WERI-Rb-1 (cell line): ENCODE results near the gene UBXN1.

Source experiments
- DNase-seq: peaks from one replicate; pipeline ENCODE4 v3.0.0-alpha.2; 2020
- H3K27ac ChIP-seq: fragments of 250-450 bp; sonication (Bioruptor Pico); 2 replicates; pipeline ENCODE4 v1.5.1; 2020; ENCODE audit warnings: mild to moderate bottlenecking, moderate library complexity
- H3K27me3 ChIP-seq: fragments of 250-450 bp; sonication (Bioruptor Pico); 2 replicates; pipeline ENCODE4 v1.5.1; 2021; ENCODE audit warnings: mild to moderate bottlenecking, low read depth, moderate library complexity; ENCODE audit not compliant: insufficient read depth, severe bottlenecking
- H3K36me3 ChIP-seq: fragments of 250-450 bp; sonication (Bioruptor Pico); 2 replicates; pipeline ENCODE4 v1.5.1; 2020; ENCODE audit warnings: mild to moderate bottlenecking, moderate library complexity
- H3K4me3 ChIP-seq: 2 replicates; pipeline ENCODE4 v1.5.1; 2011; ENCODE audit warnings: low read depth, mild to moderate bottlenecking, control low read depth, low read length
- H3K9me3 ChIP-seq: fragments of 250-450 bp; sonication (Bioruptor Pico); 2 replicates; pipeline ENCODE4 v1.5.1; 2021; ENCODE audit warnings: mild to moderate bottlenecking, moderate library complexity; ENCODE audit not compliant: severe bottlenecking
- TF ChIP-seq, protein P1 (sequence below): IDR thresholded peaks from 2 replicates; pipeline ENCODE4 v1.5.1; 2011; ENCODE audit warnings: low read depth, mild to moderate bottlenecking, control low read depth, inconsistent platforms, low read length

UBXN1 gene

GRCh38 chr11:62673196-62673525, 5.7 kb downstream of the UBXN1 start:
- H3K9me3 ChIP-seq: no peaks in the 10 kb centered on the region
- H3K27me3 ChIP-seq: no peaks in the 10 kb centered on the region
- TF ChIP-seq, protein P1, sequence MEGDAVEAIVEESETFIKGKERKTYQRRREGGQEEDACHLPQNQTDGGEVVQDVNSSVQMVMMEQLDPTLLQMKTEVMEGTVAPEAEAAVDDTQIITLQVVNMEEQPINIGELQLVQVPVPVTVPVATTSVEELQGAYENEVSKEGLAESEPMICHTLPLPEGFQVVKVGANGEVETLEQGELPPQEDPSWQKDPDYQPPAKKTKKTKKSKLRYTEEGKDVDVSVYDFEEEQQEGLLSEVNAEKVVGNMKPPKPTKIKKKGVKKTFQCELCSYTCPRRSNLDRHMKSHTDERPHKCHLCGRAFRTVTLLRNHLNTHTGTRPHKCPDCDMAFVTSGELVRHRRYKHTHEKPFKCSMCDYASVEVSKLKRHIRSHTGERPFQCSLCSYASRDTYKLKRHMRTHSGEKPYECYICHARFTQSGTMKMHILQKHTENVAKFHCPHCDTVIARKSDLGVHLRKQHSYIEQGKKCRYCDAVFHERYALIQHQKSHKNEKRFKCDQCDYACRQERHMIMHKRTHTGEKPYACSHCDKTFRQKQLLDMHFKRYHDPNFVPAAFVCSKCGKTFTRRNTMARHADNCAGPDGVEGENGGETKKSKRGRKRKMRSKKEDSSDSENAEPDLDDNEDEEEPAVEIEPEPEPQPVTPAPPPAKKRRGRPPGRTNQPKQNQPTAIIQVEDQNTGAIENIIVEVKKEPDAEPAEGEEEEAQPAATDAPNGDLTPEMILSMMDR: no peak
- DNase-seq: no peak
- no peak overlapping the region for H3K4me3 ChIP-seq
- peaks cover 58% of the 10 kb centered on the region for H3K36me3 ChIP-seq
- H3K27ac ChIP-seq: peak overlapping the region; percentile 38

DNA sequence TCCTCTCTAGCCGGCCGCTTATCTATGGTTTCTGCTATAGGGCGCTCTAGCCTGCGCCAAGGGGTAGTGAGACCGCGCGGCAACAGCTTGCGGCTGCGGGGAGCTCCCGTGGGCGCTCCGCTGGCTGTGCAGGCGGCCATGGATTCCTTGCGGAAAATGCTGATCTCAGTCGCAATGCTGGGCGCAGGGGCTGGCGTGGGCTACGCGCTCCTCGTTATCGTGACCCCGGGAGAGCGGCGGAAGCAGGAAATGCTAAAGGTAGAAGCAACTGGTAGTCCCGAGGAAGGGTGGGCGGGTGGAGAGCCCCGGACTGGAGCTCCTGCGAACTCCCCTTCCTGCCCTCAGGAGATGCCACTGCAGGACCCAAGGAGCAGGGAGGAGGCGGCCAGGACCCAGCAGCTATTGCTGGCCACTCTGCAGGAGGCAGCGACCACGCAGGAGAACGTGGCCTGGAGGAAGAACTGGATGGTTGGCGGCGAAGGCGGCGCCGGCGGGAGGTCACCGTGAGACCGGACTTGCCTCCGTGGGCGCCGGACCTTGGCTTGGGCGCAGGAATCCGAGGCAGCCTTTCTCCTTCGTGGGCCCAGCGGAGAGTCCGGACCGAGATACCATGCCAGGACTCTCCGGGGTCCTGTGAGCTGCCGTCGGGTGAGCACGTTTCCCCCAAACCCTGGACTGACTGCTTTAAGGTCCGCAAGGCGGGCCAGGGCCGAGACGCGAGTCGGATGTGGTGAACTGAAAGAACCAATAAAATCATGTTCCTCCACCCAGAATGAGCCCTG, 7.1 kb downstream of the UBXN1 start, which contains the start of the genes LBHD1 and UQCC3:
Gene LBHD1 (minus strand): TSS at position 660 of the 782 bp plus-strand sequence. CDS start 2,236 bp downstream, outside the sequence.
Gene UQCC3 (plus strand): TSS at position 66 of the 782 bp plus-strand sequence. CDS start 73 bp downstream, at position 139.
- TF ChIP-seq, protein P1: no peak
- H3K4me3 ChIP-seq: peak within 1 kb of the TSS; percentile 93
- H3K36me3 ChIP-seq: peaks cover 58% of the 10 kb centered on the region
- DNase-seq: peak; percentile 88
- H3K27ac ChIP-seq: peak within 1 kb of the TSS; percentile 88
- no peaks in the 10 kb centered on the region for H3K9me3 ChIP-seq
- no peaks in the 10 kb centered on the region for H3K27me3 ChIP-seq

- Histone ChIP-seq H3K4me3 (peak overlapping the region; percentile 93), H3K9me3 (no peaks in the 10 kb centered on the region), H3K27ac (peak overlapping the region; percentile 88), H3K36me3 (peaks cover 58% of the 10 kb centered on the region), H3K27me3 (no peaks in the 10 kb centered on the region)
- TF ChIP-seq, protein P1: no peak
- no peak for DNase-seq
Measured at GRCh38 chr11:62671236-62671607, 7.7 kb downstream of the UBXN1 start.

DNA sequence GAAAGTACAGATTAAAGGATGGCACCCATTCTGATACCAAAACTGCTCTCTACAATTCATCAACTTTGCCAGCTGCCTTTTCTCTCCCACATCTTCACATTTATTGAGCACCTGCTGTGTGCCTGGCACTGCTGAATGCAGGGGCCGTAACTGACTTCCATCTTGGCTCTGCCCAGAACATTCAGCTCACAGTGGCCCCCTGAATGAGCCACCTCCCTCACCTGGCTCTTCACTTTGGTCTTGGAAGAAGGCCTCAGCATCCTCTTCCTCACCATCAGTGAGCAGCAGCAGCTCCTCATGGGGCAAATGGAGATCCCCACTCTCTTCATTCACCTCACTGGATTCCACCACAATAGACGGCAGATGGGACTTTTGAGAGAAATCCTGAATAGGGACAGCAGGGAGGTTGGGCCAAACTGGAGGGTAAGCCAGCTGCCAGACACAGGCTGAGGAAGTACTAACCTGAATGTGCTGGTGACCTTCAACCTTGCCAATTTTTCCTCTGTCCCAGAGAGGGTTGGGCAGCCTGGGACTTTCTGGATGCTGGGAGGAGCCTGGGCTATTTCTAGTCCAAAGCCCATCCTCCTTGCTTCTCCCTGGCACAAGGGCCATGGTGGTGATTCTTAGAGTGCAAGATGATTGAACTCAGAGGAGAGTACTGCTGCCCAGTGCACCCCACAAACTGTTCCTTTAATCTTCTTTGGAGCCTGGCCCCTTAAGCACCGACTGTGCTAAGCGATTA, 9.3 kb downstream of the UBXN1 start:
- Histone ChIP-seq H3K27me3 (no peaks in the 10 kb centered on the region), H3K9me3 (no peaks in the 10 kb centered on the region), H3K27ac (peak overlapping the region; percentile 88), H3K4me3 (peak overlapping the region; percentile 34), H3K36me3 (peaks cover 53% of the 10 kb centered on the region)
- TF ChIP-seq, protein P1: no peak
- peak; percentile 79 for DNase-seq

- Histone ChIP-seq H3K27me3 (no peaks in the 10 kb centered on the region), H3K9me3 (no peaks in the 10 kb centered on the region), H3K4me3 (no peak overlapping the region), H3K36me3 (peaks cover 44% of the 10 kb centered on the region), H3K27ac (peak overlapping the region; percentile 87)
- no peak for DNase-seq
- TF ChIP-seq, protein P1: no peak
Measured at GRCh38 chr11:62667460-62667859, 11.4 kb downstream of the UBXN1 start.
